Fibroblast of skin of abdomen (primary cell): ENCODE measurements around the gene SLC9A7. TPM values are rescaled to one million over a fixed set of nuclear protein-coding genes. Genes with fewer than 3 reads are reported as not detected.
"Not testable (repeated sequence)": the region's sequence is repeated elsewhere in the genome, so short reads cannot be mapped to it uniquely, and the experiment has no call there.

Experiments used
- DNase-seq: peaks from one replicate; pipeline ENCODE4 v3.0.0-alpha.2; 2013
- polyA plus RNA-seq, 2 experiments: library from polyadenylated mRNA; unstranded; fragments of 120-200 nt; gene quantifications; one replicate each; pipeline ENCODE4 v1.2.1, GENCODE V29; 2013; ENCODE audit not compliant: insufficient read length in 2 of 2

SLC9A7 gene
- polyA plus RNA-seq (2013, experiment 1 of 2; ENCODE audit: insufficient read length) = 11.0 TPM
- 10.1 TPM for polyA plus RNA-seq (2013, experiment 2 of 2; ENCODE audit: insufficient read length)

DNA sequence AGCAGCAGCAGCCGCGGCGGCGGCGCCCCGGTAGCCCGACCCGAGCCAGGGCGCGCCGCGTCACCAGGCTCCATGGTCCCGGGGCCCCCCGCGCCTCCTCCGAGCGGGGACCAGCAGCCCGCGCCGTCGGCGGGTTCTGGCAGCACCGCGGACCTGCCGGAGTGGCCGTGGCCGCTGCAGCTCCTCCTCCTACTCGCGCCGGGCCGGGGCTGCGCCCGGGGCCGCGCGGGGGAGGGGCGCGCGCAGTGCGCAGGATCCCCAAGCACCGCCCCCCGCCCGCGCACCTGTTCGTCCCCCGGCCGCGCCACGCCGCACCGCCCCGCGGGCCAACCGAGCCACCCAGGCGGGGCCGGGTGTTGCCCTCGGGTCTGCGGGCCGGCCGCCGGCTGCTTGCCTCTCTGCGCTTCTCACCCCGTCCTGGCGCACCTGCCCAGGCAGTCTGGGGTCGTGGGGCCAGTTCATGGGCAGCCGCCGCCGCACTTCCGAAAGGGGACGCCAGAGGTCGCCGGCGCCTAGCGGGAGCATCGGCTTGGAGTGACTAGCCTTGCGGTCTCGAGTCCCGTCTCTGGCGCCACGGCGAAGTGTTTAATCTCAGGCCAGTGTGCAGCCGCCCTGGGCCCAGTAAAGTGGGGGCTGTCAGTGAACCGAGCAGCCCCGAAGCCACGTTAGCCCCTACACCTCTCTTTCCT, at the start of gene SLC9A7:
Gene SLC9A7 (minus strand): TSS at position 163 of the 689 bp plus-strand sequence. CDS start 89 bp downstream, at position 74.
- DNase-seq = peak; percentile 62

DNA sequence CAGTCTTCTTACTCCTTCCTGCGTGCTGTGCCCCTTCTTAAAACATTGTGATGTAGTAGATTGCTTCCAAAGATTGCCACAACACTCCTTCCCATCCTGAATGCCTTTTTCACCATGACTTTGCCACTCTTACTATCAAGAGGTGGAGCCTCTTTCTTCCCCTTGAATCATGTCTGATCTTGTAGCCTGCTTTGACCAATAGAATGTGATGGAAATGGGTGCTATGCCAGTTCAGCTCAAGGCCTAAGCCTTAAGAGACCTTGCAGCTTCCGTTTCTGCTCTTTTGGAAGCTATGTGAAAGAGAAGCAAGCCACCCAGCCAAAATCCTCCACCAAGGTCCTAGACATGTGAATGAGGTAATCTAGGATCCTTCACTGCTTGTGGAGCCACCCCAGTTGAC, 46.4 kb upstream of the SLC9A7 start:
- DNase-seq = no peak

DNA sequence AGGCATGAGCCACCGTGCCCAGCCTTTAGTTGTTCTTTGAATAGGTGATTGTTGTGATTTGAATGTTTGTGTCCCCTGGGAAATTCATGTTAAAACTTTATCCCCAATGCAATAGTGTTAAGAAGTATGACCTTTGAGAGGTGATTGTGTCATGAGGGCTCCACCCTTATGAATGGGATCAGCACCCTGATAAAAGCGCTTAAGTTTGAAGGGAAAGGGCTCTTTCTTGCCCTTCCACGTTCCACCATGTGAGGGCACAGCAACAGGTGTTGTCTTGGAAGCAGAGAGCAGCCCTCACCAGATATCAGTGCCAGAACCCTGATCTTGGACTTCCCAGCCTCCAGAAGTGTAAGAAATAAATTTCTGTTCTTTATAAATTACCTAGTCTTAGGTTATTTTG, 44.2 kb upstream of the SLC9A7 start:
- no peak for DNase-seq

DNA sequence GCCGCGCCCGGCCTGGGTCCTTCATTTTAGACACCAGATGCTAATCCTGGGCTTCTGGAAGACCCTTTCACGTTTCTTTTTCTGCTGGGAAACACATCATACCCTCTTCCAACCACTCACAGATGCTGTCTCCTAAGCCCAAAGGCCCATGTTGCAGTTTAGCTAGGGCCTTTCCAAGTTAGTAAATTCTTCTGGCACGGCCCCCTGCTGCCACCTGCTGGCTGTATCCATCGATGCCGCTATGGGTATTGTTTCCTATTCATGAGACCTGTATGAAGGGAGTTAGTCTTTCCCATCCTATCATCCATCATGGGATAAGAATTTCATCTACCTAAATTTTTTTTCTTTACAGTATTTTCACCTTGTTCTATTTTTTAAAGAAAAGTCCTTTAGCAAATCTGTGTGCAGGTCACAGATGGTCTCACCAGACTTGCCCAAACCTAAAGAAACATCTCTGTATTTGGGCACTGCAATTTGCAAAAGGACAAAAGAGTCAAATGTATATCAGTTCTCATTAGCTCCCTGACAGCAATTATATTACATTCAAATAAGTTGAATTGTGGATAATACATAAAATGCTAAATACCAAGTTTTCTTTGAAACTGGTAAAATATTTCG, 37.8 kb upstream of the SLC9A7 start:
- DNase-seq = peak; percentile 62

DNA sequence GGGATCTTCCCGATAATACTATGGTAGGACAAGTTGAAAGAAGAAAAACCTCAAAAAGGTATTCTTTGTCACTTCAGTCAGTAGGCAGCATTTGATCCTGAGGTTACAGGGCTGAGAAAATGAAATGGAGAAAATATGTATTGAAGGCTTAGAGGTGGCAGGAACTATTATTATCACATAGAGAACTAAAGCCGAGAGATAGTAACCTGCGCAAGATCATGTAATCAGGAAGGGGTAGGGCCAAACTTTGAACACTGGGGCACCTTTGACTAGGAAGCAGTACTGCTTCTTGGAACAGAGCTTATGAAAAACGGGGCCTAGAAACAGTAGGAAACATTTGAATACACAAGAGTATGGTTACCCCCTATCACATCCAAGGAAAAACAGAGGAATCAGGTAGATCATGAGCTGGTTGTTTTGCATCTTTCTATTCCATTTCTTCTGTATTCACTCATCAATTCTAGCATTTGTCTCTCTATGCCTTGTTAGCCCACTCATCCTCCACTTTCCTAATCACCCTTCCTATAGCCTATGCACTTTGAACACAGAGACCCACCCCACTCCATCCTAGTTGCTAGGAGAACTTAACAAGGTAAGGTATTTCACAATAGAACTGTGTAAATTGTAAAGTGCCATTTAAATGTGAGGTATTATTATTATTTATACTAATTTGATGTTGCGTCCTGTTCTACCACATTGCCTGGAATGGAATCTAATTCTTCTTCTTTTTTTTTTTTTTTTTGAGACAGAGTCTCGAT, 34.6 kb upstream of the SLC9A7 start:
- DNase-seq = no peak

DNA sequence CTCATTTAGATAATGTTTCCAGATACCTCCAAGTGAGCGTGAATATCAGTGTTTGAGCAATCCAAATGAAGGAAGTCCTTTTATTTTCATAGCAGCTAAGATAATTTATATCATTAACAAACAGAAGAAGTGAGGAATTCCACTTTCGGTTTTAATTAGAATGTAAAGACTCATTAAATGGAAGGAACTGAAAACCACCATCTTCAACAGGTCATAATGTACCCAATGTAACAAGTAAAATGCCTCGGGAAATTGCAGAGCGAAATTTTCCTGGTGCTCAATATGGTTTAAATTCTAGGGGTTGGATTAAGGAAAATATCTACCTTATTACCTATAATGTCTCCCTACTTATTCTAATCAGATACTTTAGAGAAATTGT, 33.9 kb upstream of the SLC9A7 start:
- no peak for DNase-seq

DNA sequence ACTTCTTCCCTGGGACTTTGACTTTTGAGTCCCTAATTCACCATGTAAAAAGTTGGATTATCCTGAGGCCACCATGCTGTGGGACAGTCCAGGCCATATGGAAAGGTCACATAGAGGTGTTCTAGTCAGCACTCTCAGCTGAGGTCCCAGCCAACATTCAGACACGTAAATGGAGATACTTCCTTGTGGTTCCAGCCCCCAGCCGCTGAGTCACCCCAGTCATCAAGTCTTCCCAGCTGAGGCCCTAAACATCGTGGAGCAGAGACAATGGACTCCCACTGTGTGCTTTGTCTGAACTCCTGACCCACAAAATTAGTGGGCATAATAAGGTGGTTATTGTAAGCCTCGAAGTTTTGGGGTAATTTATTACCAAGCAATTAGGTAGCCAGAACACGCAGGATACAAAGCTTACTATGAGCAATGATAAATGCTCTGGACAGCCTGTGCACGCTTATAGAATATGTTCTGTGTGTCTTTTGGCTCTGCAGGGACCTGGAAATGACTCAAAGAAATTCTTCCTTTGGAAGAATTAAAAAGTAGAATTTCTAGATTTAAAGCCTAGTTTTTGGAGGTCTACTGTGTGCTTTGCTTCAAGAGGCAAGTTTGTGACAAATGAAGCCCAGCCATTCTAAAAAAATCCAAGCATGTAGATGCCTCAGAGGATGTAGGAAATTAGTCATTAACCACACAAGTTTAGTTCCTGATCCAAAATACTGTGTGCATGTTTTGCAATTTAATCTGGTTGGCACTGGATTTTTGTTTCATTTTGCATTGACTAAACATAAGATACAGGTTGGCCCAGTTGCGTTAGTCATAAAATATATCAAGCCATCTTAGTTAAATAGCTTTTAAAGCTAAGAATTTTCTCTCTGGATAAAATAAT, 33.2 kb upstream of the SLC9A7 start:
- DNase-seq = peak; percentile 93

DNA sequence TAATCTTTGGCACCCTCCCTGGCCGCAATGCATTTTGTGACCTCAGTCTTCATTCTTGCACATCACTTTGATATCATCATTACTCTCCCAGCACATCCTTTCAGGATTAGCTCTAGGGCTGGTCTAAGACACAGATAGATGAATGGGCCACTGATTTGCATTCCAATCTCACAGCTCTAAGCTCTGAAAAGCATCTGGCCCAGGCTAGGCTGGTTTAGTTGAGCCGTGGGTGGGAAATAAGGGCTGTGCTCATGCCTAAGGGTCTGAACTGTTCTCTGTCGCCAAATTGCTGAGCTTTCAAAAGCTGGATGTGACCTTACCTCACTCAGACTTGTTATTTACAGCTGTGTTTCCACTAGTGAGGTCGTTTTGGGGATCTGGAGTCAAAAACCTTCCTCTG, 30.0 kb upstream of the SLC9A7 start:
- peak; percentile 80 for DNase-seq

DNA sequence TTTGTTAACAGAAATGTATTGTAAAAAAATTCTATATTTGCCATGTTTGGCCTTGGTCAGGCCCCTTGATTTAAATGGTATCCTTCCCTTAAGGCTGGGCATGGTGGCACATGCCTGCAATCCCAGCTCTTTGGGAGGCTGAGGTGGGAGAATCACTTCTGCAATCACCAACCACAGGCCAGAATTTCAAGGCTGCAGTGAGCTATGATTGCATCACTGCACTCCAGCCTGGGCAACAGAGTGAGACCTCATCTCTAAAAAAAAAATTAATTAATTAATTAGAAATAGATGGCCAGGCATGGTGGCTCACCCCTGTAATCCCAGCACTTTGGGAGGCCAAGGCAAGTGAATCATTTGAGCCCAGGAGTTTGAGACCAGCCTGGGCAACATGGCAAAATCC, 25.5 kb upstream of the SLC9A7 start:
- DNase-seq = not testable (repeated sequence)

DNA sequence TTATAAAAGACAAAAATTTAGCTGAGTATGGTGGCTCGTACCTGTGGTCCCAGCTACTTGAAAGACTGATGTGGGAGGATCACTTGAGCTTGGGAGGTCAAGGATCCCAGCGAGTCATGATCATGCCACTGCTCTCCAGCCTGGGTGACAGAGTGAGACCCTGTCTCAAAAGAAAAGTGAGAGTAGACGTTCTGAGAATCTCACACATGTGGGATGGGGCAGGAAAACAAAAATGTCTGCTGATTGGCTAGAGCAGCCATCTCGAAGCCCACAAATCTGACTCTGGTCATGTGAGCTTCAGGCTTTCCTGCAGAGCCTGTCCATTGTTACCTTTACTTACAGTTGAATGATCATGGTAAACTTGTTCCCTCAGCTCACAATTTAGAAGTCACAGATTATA, 23.1 kb upstream of the SLC9A7 start:
- no peak for DNase-seq

DNA sequence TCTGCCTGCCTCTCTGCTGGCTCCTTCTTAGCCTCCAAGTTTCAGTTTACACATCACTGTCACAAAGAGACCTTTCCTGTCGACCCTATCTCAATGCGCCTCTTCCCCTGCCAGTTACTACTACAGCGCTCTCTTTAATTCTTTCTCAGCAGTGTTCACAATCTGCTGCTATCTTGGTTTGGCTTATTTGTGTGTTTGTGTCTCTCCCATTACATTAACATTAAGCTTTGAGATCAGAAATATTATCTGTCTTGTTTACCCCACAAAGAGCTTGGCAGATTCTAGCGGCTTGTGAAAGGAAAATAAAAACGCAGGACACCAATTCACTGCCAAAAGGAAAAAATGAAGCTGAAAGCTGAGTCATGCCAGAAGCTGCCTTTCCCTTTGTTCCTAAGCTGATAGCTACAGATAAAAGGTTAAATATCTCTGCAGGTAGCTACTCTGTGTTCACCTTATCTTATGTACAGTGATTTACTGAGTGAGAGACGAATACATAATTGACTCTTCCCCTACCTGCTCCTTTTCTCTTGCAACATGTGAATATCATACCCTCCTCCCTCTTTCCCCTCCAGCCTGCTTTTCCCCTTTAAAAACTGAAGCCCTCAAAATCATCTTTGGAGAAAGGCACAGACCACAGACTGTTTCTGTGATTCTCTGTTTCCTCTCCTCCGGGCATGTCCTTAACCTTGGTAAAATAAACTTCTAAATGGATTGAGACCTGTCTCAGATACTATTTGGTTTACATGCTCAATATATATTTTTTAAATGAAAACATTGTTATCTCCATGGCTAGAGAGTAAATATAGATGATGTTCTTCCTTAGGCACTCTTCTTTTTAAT, 19.3 kb upstream of the SLC9A7 start:
- peak; percentile 33 for DNase-seq

DNA sequence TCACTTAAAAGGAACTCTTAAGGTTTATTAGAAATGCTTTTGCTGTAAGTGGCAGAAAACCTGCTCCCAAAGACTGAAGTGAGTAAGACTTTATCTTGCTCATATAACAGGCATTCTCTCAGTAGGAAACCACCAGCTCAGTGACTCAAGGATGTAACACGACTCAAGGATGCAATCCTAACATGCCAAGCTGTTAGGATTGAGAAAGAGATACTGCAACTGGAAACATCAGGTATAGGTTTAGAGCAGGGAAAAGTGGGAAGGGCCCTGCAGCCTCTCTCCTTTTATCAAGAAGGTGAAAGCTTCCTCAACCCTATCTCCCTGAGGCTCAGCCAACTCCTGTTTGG, 11.9 kb upstream of the SLC9A7 start:
- peak; percentile 90 for DNase-seq

DNA sequence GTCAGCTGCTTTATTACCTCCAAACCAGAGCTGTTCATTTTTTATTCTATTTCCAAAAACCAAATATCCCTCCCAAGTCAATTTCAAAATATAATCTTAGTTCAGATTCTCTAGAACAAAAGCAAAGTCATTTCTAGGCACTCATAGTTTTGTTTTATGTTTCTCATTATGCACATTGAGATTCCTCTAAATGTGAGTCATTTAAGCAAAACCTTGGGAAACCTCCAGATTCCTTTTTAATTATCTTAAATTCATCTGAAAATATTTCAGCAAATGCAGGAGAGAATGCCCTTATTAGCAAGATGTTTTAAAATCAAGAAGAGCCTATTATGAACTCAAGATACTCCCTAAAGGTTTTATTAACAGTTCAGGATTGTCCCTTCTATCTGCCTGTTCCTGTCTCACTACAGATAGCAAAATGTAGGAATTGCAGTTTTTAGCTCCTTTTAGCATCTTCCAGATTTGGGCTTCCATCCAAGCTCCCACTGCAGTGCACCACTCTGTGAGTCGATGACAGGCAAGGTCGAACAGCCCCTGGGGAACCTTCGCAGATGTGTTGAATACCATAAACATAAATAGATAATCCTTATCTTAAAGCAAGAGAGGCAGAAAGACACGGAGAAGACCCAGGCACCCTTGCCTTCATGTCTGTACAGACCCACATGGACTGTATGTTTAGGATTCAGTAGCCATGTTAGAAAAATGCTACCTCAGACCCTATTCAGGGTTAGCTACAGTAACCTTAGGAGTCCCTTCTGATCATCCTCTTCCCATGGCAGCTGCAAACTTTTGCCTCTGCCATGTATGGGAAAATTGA, 11.3 kb upstream of the SLC9A7 start:
- peak; percentile 74 for DNase-seq

DNA sequence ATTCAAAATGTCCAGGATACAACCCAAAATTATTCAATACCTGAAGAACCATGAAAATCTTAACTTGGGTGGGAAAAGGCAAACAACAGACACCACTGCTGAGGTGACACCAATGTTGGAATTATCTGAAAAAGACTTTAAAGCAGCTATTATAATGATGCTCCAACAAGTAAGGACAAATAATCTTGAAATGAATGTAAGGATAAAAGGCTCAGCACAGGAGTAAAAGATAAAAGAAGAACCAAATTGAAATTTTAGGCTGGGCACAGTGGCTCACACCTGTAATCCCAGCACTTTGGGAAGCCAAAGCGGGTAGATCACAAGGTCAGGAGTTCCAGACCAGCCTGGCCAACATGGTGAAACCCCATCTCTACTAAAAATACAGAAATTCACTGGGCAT, 4.0 kb upstream of the SLC9A7 start:
- DNase-seq = no peak

DNA sequence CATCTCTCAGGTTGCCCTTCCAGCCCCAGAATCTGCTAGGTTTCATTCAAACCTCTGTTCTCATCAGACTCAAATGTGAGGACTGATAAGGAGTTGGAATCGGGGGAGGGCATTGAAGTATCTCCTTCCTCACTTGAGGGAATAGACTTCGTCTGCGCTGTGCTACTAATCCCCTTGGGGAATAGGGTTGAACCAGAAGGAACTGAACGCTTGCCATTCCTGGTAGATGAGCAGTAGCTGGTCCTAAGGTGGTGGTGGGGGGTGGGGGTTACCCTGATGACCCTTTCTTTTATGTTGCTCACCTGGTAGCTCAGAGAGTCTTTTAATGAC, 692 bp upstream of the SLC9A7 start:
- peak; percentile 45 for DNase-seq

DNA sequence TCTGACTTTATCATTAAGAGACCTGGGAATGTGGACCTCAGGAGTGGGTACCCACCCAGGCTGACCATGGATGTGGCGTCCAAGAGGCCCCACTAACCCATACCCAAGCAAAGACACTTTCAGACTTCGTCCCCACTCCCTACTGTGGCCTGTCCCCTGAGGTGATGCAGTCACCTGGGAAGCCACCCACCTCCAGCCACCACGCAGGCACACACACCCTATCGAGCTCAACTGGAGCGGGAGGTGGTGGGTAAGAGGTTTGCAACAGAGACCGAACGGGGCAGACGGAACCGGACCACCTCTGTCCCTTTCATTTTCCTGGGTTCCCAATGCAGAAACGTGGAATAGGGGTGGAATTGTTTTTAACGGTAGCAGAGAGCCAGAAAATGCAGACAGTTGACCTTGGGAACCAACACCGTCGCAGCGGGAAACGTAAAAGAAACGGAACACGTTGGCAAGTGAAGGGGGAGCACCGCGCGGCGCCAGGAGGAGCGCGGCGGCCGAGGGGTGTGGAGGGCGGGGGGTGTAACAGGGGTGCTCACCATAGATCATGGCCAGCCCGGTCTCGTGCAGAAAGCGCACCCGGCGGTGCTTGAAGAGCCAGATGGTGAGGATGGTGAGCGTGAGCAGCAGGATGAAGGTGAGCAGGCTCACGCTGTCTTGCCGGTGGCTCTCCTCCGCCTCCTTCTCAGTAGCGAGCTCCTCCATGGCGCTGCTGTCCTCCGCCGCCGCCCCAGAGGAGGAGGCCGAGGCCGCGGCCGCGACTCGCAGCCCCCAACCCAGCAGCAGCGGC, 559 bp downstream of the SLC9A7 start:
- DNase-seq = no peak

DNA sequence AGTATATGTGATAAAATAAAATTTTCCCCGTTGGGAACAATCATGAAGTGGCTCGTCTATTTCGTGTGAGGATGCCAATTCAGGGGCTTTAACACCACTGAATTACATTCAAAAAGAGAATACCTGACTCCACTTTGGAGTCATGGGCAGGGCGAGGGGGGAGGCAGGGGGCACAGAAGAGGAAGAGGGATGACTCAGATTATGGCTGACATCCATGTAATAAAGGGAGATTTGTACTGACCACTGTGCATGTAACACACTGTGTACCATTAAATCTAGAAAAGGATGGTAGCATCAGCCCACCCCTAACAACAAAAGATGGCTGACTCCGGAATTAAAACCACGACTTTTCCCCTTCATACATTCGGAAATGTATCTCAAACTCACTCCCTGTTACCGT, 1.3 kb downstream of the SLC9A7 start:
- peak; percentile 8 for DNase-seq

DNA sequence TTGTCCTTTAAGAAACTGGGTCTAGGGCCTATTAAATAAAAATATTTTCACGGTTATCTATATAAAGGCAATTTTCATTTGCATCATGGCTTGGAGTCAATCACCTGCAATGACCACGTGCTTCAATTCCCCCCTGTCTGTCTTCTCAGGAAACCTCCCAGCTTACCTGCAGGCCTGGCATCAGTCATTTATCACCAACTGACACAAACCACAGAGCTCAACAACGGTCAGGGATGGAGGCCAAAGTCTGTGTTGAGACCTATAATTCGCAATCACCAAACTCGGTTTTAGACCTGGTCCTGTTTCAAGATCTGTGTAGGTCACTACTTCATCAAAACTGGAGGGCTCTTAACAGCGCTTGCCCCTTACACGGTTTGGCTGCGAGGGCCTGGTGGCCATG, 1.9 kb downstream of the SLC9A7 start:
- no peak for DNase-seq

DNA sequence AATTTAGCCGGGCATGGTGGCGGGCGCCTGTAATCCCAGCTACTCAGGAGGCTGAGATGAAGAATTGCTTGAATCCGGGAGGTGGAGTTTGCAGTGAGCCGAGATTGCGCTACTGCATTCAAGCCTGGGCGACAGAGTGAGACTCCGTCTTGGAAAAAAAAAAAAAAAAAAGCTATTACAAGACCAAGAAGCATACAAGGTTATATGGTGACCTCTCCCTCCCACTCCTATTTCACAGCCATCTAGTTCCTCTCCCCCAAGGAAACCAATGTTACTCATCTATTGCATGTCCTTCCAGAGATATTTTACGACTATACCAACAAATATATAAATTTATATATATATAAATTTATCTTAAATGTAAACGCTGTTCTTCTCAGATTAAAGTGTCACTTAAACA, 3.2 kb downstream of the SLC9A7 start:
- no peak for DNase-seq

DNA sequence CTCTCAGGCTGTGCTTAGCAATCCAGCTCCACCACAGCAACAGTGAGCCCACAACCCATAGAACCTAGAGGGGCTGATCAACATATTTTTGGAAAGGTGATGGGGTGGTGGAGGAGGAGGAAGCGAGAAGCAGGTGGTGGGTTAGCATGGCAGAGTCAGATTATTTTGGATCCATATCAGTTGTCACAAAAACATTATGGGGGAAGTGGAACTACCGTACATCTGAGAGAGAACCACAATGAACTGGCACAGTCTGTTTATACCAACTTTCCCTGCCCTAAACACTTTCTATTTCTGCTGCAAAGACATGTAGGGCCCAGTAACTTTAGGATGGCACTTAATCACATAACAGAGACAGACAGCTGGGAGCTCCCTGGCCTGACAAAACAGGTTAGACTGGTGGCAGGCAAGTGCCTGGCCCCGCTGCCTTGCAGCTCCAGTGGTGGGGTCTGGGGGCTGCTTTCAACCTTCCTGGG, 4.3 kb downstream of the SLC9A7 start:
- no peak for DNase-seq
